SU-DHL-6 (cell line): ENCODE results near the gene LDAH.
A peak's percentile ranks its signal among the peaks of the same experiment; 100 is the strongest.

Experiments
- H2AFZ ChIP-seq: fragments of 200-600 bp; sonication (generic); 2 replicates; pipeline ENCODE4 v1.6.1; 2014; ENCODE audit warnings: low read depth, mild to moderate bottlenecking, moderate library complexity, mixed read lengths, antibody characterized with exemption, low read length; ENCODE audit not compliant: severe bottlenecking
- H3F3A ChIP-seq: fragments of 200-600 bp; shearing (Covaris generic); 2 replicates; pipeline ENCODE4 v1.6.0; 2016; ENCODE audit warnings: antibody characterized with exemption, mild to moderate bottlenecking; ENCODE audit not compliant: insufficient read depth
- H3K27ac ChIP-seq: fragments of 200-600 bp; sonication (generic); 2 replicates; pipeline ENCODE4 v1.5.1; 2016; ENCODE audit warnings: low read depth, mild to moderate bottlenecking, low read length, moderate library complexity, mixed read lengths
- H3K27me3 ChIP-seq: fragments of 200-600 bp; sonication (generic), shearing (Covaris generic); 2 replicates; pipeline ENCODE4 v1.6.0; 2014; ENCODE audit warnings: mild to moderate bottlenecking, low read length
- H3K36me3 ChIP-seq: fragments of 200-600 bp; sonication (generic); 2 replicates; pipeline ENCODE4 v1.6.1; 2014; ENCODE audit warnings: mild to moderate bottlenecking, low read length, mixed read lengths
- H3K4me2 ChIP-seq: fragments of 300-600, 200-600 bp; shearing (Covaris generic), sonication (generic); 2 replicates; pipeline ENCODE4 v1.6.0; 2014; ENCODE audit warnings: low read length, low read depth, mild to moderate bottlenecking; ENCODE audit not compliant: poor library complexity, severe bottlenecking
- H3K4me3 ChIP-seq: fragments of 200-600 bp; sonication (generic); 2 replicates; pipeline ENCODE4 v1.5.1; 2014; ENCODE audit warnings: antibody characterized with exemption, low read length, mild to moderate bottlenecking, mixed read lengths; ENCODE audit not compliant: insufficient read depth, poor library complexity, severe bottlenecking
- H3K79me2 ChIP-seq: fragments of 200-600 bp; sonication (generic); 2 replicates; pipeline ENCODE4 v1.6.1; 2014; ENCODE audit warnings: mild to moderate bottlenecking, low read length, moderate library complexity; ENCODE audit not compliant: insufficient read depth
- H3K9ac ChIP-seq: fragments of 200-600 bp; sonication (generic); 2 replicates; pipeline ENCODE4 v1.7.0; 2014; ENCODE audit warnings: mild to moderate bottlenecking, low read length
- H3K9me2 ChIP-seq: fragments of 200-600 bp; sonication (generic); replicated peaks from 2 replicates; pipeline ENCODE4 v1.6.1; 2014; ENCODE audit warnings: low read length; ENCODE audit not compliant: insufficient read depth
- H3K9me3 ChIP-seq: fragments of 200-600 bp; sonication (generic); 2 replicates; pipeline ENCODE4 v1.6.1; 2014; ENCODE audit warnings: low read length, mixed read lengths; ENCODE audit not compliant: insufficient read depth
- H4K20me1 ChIP-seq: fragments of 200-600 bp; sonication (generic); 2 replicates; pipeline ENCODE4 v1.6.1; 2014; ENCODE audit warnings: low read depth, mild to moderate bottlenecking, antibody characterized with exemption, low read length, moderate library complexity, mixed read lengths
- EZH2phosphoT487 ChIP-seq: fragments of 200-600 bp; sonication (generic), shearing (Covaris generic); conservative IDR thresholded peaks from 2 replicates; pipeline ENCODE4 v1.6.1; 2018; ENCODE audit warnings: mild to moderate bottlenecking, antibody characterized with exemption, low read length, moderate library complexity, mixed read lengths
- TF ChIP-seq, protein P1 (sequence below): fragments of 200-600 bp; sonication (generic); IDR thresholded peaks from one replicate; pipeline ENCODE4 v1.5.1; 2017; ENCODE audit warnings: antibody characterized with exemption, mild to moderate bottlenecking, low read length, moderate library complexity; ENCODE audit not compliant: insufficient read depth, poor library complexity, severe bottlenecking

LDAH gene

DNA sequence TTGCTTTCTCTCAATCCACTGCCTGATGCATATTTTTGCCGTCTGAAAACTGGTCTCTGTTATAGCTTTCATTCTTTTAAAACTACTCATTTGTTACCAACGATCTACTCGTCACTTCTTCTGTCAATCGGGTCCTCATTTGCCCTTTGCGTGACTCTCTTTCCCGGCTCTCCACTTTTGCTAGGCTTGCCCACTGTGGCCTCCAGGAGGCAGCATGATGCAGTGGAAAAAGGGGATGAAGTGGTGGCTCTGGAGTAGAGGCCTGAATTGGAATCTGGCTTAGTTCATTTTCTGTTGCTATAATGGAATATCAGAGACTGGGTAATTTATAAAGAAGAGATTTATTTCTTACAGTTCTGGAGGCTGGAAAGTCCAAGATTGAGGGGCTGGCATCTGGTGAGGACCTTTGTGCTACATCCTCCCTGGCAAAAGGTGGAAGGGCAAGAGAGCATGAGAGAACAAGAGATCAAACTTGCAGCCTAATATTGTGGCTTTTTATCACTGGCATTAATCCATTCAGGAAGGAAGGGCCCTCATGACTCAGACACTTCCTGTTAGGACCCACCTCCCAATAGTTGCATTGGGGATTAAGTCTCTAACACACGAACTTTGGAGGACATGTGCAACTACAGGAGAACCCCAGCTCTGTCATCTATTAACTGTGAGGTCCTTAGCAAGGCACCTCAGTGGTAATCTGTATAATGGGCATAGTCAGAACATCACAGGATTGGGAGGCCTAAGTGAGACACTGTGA is 140.6 kb downstream of the LDAH start:
- Histone ChIP-seq H3K27me3 (no peaks in the 10 kb centered on the region), H3K4me3 (no peak overlapping the region), H3K4me2 (no peak overlapping the region), H3K36me3 (no peaks in the 10 kb centered on the region), H3K9me2 (no peaks in the 10 kb centered on the region), H3F3A (peaks cover 4% of the 10 kb centered on the region), H3K9ac (no peak overlapping the region), H3K79me2 (no peaks in the 10 kb centered on the region), H3K27ac (no peak overlapping the region), H3K9me3 (no peaks in the 10 kb centered on the region), H4K20me1 (no peaks in the 10 kb centered on the region), H2AFZ (no peak overlapping the region)
- TF ChIP-seq EZH2phosphoT487, result no peak

DNA sequence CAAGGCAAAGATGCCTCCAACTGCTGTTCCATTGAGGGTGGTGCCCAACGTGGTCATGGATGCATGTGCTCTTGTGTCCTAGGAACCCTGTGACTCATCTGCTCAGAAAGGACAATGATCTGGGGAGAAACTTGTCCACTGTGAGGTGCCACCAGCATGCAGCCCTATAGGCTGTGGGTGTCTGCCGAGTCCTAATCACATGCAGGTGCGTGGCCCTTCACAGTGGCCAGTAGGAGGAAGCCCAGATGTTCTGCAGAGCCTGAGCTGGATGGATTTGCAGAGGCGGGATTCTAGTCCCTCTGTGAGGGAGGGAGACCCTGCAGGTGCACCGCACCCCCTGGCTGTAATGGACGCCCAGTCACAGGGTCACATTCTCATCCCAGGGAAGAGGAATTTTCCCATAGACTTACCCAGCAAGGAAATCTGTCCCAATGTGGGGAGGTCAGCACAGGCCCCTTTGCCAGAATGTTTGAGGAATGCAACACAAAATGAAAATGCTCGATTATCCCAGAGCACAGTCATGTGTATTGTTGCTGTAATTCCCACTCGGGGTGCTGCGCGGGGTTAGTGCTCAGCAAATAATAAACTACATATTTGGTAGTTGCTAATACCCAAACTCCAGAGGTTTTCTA is 142.0 kb downstream of the LDAH start:
- Histone ChIP-seq H3K4me3 (no peak overlapping the region), H3K79me2 (no peaks in the 10 kb centered on the region), H2AFZ (no peak overlapping the region), H3F3A (peaks cover 17% of the 10 kb centered on the region), H3K36me3 (no peaks in the 10 kb centered on the region), H3K4me2 (no peak overlapping the region), H3K9ac (no peak overlapping the region), H3K9me3 (no peaks in the 10 kb centered on the region), H3K27ac (no peak overlapping the region), H3K9me2 (no peaks in the 10 kb centered on the region), H4K20me1 (no peaks in the 10 kb centered on the region), H3K27me3 (no peaks in the 10 kb centered on the region)
- TF ChIP-seq, protein P1, sequence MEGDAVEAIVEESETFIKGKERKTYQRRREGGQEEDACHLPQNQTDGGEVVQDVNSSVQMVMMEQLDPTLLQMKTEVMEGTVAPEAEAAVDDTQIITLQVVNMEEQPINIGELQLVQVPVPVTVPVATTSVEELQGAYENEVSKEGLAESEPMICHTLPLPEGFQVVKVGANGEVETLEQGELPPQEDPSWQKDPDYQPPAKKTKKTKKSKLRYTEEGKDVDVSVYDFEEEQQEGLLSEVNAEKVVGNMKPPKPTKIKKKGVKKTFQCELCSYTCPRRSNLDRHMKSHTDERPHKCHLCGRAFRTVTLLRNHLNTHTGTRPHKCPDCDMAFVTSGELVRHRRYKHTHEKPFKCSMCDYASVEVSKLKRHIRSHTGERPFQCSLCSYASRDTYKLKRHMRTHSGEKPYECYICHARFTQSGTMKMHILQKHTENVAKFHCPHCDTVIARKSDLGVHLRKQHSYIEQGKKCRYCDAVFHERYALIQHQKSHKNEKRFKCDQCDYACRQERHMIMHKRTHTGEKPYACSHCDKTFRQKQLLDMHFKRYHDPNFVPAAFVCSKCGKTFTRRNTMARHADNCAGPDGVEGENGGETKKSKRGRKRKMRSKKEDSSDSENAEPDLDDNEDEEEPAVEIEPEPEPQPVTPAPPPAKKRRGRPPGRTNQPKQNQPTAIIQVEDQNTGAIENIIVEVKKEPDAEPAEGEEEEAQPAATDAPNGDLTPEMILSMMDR, result no peak
- TF ChIP-seq EZH2phosphoT487, result no peak

DNA sequence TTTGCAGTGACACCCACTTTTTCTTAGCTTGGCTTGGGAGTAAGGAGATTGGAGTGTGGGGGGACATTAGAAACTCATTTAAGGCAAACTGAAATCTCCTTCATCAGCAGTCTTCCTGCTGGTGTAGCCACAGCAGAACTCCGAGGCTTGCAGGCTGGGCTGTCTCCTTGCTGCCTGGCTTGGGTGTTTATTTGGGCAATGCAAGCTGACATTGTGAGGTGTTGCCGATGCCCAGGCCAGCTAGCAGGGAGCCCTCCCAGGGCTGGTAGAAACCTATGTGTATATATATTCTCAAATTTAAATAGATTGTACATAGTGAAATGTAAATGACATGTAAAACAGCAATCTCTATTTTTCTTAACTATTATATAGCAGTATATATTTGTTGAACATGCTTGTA is 144.1 kb downstream of the LDAH start:
- Histone ChIP-seq H3K9me2 (no peaks in the 10 kb centered on the region), H3K27ac (no peak overlapping the region), H3K79me2 (no peaks in the 10 kb centered on the region), H2AFZ (no peak overlapping the region), H3K36me3 (no peaks in the 10 kb centered on the region), H3K4me3 (no peak overlapping the region), H3K27me3 (no peaks in the 10 kb centered on the region), H3K4me2 (no peak overlapping the region), H4K20me1 (no peaks in the 10 kb centered on the region), H3K9me3 (no peaks in the 10 kb centered on the region), H3K9ac (no peak overlapping the region), H3F3A (peaks cover 17% of the 10 kb centered on the region)
- TF ChIP-seq, protein P1, result no peak
- no peak for TF ChIP-seq EZH2phosphoT487

DNA sequence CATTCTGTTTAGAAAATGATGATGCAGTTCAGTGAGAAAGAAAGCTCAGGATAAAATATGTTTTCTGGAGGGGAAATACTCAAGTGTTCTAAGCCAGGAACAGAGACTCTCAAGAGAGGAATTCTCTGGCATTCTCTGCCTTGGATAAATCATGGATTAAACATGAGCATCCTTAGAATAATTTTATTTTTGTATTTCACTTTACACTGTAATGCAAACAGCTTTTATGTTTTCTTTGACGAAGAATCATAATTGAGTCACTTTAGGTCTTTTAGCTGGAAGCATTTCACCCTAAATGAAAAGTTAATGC is 144.9 kb downstream of the LDAH start:
- Histone ChIP-seq H3K9me3 (no peaks in the 10 kb centered on the region), H4K20me1 (no peaks in the 10 kb centered on the region), H3K79me2 (no peaks in the 10 kb centered on the region), H3K27me3 (no peaks in the 10 kb centered on the region), H3K9me2 (no peaks in the 10 kb centered on the region), H3K27ac (peak overlapping the region; percentile 86), H3F3A (peaks cover 17% of the 10 kb centered on the region), H2AFZ (no peak overlapping the region), H3K36me3 (no peaks in the 10 kb centered on the region), H3K9ac (peak overlapping the region; percentile 15; the same call in 1 of the 2 replicates), H3K4me3 (no peak overlapping the region), H3K4me2 (peak overlapping the region; percentile 41)
- TF ChIP-seq EZH2phosphoT487, result no peak
- TF ChIP-seq, protein P1, result no peak
